ENCODE measurements around the gene CCNH.

The CCNH gene

GRCh38 chr5:87412630-87413342 lies at the start of gene CCNH:
Gene CCNH (minus strand): TSS chr5:87412930. CDS start chr5:87412794, 136 bp downstream.
- peak; percentile 86 to 88 for DNase-seq (ENCODE audit: low read depth in 1 of 2, low spot score in 1 of 2)

DNA sequence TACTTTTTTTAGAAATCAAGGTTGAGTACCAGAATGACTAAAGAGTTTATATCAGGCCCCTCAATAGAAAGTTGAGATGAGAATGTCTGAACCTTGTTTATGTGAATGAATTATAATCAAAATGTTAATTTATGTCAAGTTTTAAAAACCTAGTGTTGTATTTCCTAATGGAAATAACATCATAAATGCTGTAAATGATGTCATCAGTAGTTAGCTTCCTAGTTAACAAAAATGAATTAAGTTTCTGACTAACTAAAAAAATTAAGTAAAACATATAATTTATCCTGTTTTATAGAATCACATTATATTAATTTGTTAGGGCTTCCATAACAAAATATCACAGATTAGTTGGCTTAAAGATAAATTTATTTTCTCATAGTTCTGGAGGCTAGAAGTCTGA lies 45.0 kb upstream of the CCNH start:
- DNase-seq (ENCODE audit: low read depth in 1 of 2, low spot score in 1 of 2), result no peak

DNA sequence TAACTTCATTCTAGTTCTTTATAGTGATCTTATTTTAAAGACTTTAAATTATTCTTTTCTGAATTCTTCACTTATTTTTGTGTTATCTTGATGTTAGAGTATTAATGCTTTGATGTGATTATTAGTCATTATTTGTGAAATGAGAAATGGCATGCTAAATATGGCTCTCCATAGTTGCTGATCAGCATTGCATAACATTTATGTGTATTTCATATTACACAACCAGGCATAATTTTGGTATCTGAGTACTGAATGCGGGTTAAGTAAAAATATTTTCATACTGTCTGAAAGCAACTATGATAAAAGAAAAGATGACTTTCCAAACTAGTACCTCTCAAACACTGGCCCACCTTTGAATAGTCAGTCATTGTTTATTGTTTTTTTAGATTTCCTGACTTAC lies 41.1 kb upstream of the CCNH start:
- no peak for DNase-seq (ENCODE audit: low read depth in 1 of 2, low spot score in 1 of 2)

DNA sequence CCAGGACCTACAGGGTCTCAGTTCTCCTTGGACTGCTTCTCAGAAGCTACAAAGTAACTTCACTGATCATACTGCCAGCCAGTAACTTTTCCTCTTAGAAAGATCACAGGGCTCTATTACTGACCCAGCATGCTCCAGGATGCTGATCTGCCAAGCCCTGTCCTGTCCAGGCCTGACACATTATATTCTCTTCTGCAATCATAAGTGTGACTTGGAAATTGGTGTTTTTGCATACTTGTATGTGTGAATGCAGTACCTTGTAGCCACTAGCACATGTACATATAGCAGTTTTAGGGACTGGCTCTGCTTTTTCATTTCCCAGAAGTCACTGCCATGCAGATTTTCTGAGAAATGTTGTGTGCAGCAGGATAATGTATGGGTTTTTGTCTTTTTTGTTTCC lies 40.1 kb upstream of the CCNH start:
- DNase-seq (ENCODE audit: low read depth in 1 of 2, low spot score in 1 of 2), result no peak

DNA sequence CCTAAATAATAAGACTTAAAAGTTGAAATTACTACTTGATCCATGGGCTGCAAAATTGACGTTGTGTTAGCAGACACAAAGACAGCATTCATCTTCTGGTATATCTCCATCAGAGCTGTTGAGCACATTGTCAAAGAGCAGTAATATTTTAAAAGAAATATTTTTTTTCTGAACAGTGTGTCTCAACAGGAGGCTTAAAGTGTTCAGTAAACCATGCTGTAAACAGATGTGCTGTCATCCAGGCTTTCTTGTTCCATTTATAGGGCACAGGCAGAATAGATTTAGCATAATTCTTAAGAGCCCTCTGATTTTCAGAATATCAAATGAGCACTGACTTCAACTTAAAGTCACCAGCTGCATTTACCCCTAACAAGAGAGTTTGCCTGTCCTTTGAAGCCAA lies 29.7 kb upstream of the CCNH start:
- DNase-seq (ENCODE audit: low read depth in 1 of 2, low spot score in 1 of 2), result no peak

DNA sequence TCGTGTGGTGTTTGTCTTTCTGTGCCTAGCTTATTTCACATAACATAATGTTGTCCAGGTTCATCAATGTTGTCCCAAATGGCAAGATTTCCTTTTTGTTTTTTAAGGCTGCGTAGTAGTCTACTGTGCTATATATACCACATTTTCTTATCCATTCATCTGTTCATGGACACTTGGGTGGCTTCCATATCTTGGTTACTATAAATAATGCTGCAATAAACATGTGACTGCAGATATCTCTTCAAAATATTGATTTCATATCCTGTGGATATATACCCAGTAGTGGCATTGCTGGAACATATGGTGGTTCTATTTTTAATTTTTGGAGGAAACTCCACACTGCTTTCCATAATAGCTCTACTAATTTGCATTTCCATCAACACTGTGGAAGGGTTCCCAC lies 25.5 kb upstream of the CCNH start:
- DNase-seq (ENCODE audit: low read depth in 1 of 2, low spot score in 1 of 2), result no peak

DNA sequence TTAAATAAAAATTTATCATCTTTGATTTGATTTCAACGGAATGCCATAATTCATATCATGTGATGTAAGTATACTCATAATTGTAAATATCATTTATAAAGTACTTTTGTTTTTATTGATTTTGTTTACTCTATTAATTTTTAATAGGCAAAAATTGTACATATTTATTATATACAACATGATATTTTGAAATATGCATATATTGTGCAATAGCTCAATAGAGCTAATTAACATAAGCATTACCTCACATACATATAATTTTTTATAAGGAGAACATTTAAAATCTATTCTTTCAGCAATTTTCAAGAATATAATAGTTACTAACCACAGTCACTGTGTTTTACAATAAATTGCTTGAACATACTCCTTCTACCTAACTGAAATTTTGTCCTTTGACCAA lies 25.0 kb upstream of the CCNH start:
- no peak for DNase-seq (ENCODE audit: low read depth in 1 of 2, low spot score in 1 of 2)

GRCh38 chr5:87435144-87435694 lies 22.5 kb upstream of the CCNH start:
- DNase-seq (ENCODE audit: low read depth in 1 of 2, low spot score in 1 of 2), result no peak

DNA sequence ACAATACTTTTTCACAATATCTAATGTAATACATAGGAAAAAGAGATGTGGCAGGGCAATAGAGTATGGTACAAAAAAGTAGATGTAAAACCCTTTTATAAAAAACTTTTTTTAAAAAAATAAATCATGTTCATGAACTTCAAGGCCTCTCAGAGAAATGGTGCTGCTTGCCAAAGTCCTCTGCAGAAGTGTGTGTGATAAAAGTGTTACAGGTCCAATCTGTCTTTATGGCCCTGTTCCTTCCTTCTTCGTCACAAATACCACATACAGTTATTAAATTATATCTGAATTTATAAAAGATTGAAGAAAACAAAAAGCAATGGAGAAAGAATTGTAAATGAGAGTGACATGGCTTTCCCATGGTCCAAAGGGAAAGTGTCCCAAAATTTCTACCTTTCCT lies 21.7 kb upstream of the CCNH start:
- DNase-seq (ENCODE audit: low read depth in 1 of 2, low spot score in 1 of 2), result no peak

DNA sequence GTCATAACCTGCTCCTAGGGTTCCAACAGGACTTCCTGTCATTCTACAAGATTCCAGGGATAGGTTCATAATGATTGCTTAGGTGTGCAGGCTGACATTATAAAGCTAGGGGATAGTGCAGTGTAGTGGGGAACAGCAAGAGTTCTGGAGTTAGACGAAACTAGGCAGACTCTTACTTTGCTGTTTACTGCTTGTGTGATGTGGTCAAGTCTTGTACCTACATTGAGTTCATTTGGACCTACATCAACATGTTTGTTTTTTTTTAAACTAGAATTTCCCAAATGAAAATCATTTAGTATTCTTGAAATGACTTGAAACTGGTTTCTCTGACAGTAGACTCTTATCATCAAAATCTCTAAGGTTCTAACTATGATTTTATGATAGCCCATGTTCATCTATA lies 21.2 kb upstream of the CCNH start:
- DNase-seq (ENCODE audit: low read depth in 1 of 2, low spot score in 1 of 2), result no peak

DNA sequence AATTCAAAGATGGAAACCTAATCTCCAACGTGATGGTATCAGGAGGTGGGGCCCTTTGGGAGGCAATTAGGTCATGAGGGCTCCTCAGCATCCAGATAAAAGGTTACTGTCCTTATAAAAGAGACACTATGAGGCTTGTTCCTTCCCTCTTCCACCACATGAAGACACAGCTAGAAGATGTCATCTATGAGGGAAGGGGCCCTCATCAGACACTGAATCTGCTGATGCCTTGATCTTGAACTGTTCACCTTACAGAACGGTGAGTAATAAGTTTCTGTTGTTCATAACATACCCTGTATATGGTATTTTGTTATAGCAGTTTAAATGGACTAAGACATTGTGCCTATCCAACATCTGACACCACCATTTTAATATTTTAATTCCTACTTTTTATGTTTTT lies 19.7 kb upstream of the CCNH start:
- DNase-seq (ENCODE audit: low read depth in 1 of 2, low spot score in 1 of 2), result no peak

GRCh38 chr5:87430863-87431457 lies 18.2 kb upstream of the CCNH start:
- DNase-seq (ENCODE audit: low read depth in 1 of 2, low spot score in 1 of 2), result no peak

- no peak for DNase-seq (ENCODE audit: low read depth in 1 of 2, low spot score in 1 of 2)
Measured at GRCh38 chr5:87423755-87424154, 11.0 kb upstream of the CCNH start.

- no peak for DNase-seq (ENCODE audit: low read depth in 1 of 2, low spot score in 1 of 2)
Measured at GRCh38 chr5:87421307-87421706, 8.6 kb upstream of the CCNH start.

DNA sequence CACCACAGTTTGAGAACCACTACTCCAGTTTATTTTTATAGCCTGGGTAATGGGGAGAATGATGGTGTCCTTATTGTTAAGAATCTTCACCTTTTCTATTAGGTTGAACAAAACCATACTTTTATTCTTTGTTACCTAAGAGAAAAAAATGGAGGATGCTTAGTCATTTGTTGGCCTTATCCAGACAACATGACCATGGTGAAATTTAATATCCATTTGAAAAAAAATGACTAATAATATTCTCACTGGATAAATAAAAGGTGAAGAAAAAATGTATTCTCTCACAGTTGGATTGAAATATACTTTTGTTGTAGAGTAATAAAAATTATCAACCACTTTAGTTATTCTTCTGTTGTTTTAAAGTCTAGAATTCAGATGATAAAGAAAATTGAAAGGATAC lies 5.8 kb upstream of the CCNH start:
- DNase-seq (ENCODE audit: low read depth in 1 of 2, low spot score in 1 of 2), result no peak

DNA sequence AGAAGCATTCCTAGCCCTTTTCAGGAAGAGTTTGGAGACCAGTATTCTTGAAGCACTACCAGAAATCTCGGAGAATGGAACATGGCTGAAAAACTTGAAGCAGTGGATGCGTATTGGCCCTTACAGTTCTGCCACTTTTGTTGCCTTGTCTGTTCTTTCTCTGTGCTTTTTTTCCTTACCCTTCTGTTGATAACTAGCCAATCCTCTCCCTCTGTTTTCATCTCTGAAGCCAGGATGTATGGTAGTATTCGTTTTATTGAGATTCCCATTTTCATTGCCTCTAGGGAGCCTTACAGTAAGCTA lies 564 bp upstream of the CCNH start:
- no peak for DNase-seq (ENCODE audit: low read depth in 1 of 2, low spot score in 1 of 2)

DNA sequence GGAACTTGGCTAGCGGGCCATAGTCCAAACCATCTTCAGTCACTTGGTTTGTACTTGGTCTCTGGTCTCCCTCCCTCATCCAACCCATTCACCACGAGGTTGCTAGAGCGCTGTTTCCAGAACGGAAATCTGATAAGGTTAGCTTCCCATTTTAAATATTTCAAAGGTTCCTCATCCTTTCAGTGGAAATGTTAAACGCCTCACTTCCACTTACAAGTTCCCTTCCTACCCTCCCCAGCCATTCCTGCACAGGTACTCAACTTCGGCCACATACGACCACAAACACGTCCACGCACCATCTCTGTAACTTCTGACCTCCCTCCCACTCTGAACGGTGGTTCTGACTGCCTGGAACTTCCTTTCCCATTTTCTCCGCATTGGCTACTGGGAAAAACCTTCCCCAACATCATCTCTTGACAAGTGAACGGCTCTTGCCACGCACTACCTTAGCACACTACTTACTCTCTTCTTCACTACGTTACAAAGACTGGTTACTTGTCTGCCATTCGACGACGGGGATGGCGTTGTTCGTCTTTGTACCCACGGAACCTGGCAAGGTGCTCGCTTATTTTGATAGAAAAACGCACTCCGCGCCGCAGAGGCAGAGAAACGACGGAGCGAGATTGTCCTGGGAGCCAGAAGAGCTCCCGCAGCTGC lies 629 bp downstream of the CCNH start:
- DNase-seq (ENCODE audit: low read depth in 1 of 2, low spot score in 1 of 2), result peak in 1 of 2 donors; percentile 4

DNA sequence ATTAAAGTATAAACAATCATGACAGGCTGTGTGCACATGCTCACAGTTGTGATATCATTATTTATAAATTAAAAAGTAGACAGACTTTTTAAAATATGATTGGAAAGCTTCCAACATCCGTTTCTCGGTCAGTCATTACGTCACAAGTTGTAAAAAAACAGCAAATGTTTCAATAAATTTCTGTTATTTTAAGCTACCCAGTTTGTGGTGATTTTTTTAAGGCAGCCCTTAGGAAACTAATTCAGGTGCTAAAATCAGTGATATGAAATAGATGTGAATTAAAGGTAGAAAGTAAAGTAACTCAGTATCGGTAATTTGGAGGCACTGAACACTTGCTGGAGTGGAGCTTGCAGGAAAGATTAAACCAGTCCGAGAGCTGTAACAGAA lies 1.2 kb downstream of the CCNH start:
- DNase-seq (ENCODE audit: low read depth in 1 of 2, low spot score in 1 of 2), result no peak

GRCh38 chr5:87410931-87411330 lies 1.8 kb downstream of the CCNH start:
- no peak for DNase-seq (ENCODE audit: low read depth in 1 of 2, low spot score in 1 of 2)

DNA sequence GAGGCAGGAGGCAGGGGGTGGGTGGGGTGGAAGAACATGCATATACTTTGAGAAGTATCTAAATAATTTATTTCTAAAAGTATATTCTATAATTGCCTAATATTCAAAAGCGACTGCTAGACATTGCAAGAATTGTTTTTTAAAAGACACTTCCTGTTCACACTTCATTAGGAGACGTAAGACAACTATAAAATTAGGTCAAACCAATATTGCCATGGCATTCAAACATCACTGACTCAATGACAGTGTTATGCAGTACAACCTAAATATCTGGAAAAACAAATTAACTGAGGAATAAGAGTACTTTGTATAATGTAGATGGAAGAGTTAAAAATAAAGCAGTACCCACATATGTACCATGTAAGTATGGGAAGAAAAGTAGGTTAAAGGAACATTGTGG lies 4.5 kb downstream of the CCNH start:
- DNase-seq (ENCODE audit: low read depth in 1 of 2, low spot score in 1 of 2), result no peak

DNA sequence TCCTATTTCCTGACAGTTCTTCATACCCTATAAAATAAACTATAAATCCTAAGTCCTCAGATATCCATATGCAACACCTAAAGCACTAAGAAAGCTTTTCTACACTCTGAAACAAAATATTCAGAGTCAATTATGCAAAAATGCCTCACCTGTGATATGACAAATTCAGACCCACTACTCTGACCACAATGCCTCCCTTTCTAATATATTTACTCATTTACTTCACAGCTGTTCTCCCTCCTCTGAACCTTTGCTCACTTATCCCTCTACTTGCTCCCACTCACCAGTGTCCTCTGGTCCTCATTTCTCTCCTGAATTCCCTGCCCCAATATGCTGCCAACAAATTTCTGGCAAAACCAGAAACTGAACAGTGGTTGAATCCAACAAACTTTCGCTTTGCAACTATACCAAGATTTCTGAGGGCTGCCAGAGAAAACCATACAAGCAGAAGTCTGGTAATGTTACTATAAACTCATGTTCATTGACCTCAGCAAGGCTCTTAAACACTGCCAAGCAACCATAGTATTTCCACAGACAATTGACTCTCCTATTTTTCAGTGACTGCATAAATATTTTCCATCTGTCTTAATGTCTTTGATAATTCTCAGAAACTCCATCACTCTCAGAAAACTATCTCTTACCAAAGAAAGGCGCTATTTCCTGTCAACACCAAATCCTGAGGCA lies 7.1 kb downstream of the CCNH start:
- no peak for DNase-seq (ENCODE audit: low read depth in 1 of 2, low spot score in 1 of 2)

GRCh38 chr5:87404359-87404758 lies 8.4 kb downstream of the CCNH start:
- no peak for DNase-seq (ENCODE audit: low read depth in 1 of 2, low spot score in 1 of 2)

Measured in stimulated activated CD4-positive, alpha-beta T cell treated with anti-CD3 and anti-CD28 coated beads, Interleukin-15, amount 100 ng/mL, for 1 hour (primary cell).